Astrocyte (in vitro differentiated cells and primary cell): ENCODE measurements around the gene EPHB1. TPM values are rescaled to one million over a fixed set of nuclear protein-coding genes. Genes with fewer than 3 reads are reported as not detected.

ENCODE experiments used
- DNase-seq: peaks from one replicate; pipeline ENCODE4 v3.0.0-alpha.2; 2010; ENCODE audit warnings: low read depth
- FAIRE-seq: peaks from 2 replicates; lab custom pipeline; 2011; peaks lifted over from hg19 to GRCh38; lab: Jason Lieb, UNC
- H2AFZ ChIP-seq: 2 replicates; pipeline ENCODE4 v1.6.0; 2012; ENCODE audit warnings: low read depth, low read length, inconsistent platforms
- H3K27ac ChIP-seq: 2 replicates; pipeline ENCODE4 v1.5.1; 2011; ENCODE audit warnings: low read depth, low read length, inconsistent platforms
- H3K27me3 ChIP-seq: 2 replicates; pipeline ENCODE4 v1.6.0; 2011; ENCODE audit warnings: low read length, inconsistent platforms; ENCODE audit not compliant: insufficient read depth
- H3K36me3 ChIP-seq: 2 replicates; pipeline ENCODE4 v1.5.1; 2011; ENCODE audit warnings: low read length, inconsistent platforms; ENCODE audit not compliant: insufficient read depth
- H3K4me1 ChIP-seq: 2 replicates; pipeline ENCODE4 v1.5.1; 2011; ENCODE audit warnings: low read length, inconsistent platforms; ENCODE audit not compliant: insufficient read depth
- H3K4me2 ChIP-seq: 2 replicates; pipeline ENCODE4 v1.6.0; 2012; ENCODE audit warnings: low read length, inconsistent platforms
- H3K4me3 ChIP-seq: 2 replicates; pipeline ENCODE4 v1.5.1; 2011; ENCODE audit warnings: low read depth, mild to moderate bottlenecking, low read length, inconsistent platforms; ENCODE audit not compliant: insufficient read depth
- H3K79me2 ChIP-seq: 2 replicates; pipeline ENCODE4 v1.6.0; 2012; ENCODE audit warnings: mild to moderate bottlenecking, low read length, inconsistent platforms; ENCODE audit not compliant: insufficient read depth
- H3K9ac ChIP-seq: 2 replicates; pipeline ENCODE4 v1.6.0; 2012; ENCODE audit warnings: mild to moderate bottlenecking, low read length, inconsistent platforms
- H3K9me3 ChIP-seq: 2 replicates; pipeline ENCODE4 v1.5.1; 2012; ENCODE audit warnings: low read depth, mild to moderate bottlenecking, low read length, inconsistent platforms; ENCODE audit not compliant: insufficient read depth
- H4K20me1 ChIP-seq: 2 replicates; pipeline ENCODE4 v1.6.0; 2012; ENCODE audit warnings: low read length, inconsistent platforms; ENCODE audit not compliant: insufficient read depth
- H3K27ac Mint-ChIP-seq: one replicate; pipeline ENCODE4 v1.8.0; 2021; ENCODE audit warnings: mild to moderate bottlenecking, mixed read lengths; ENCODE audit not compliant: unreplicated experiment
- H3K27me3 Mint-ChIP-seq: one replicate; pipeline ENCODE4 v1.8.0; 2021; ENCODE audit warnings: low read depth, mixed read lengths; ENCODE audit not compliant: unreplicated experiment
- H3K36me3 Mint-ChIP-seq: one replicate; pipeline ENCODE4 v1.8.0; 2021; ENCODE audit warnings: low read depth, mixed read lengths; ENCODE audit not compliant: unreplicated experiment
- H3K4me1 Mint-ChIP-seq: one replicate; pipeline ENCODE4 v1.8.0; 2021; ENCODE audit warnings: low read depth, mixed read lengths; ENCODE audit not compliant: unreplicated experiment
- H3K4me3 Mint-ChIP-seq: one replicate; pipeline ENCODE4 v1.8.0; 2021; ENCODE audit warnings: mild to moderate bottlenecking, moderate library complexity, mixed read lengths; ENCODE audit not compliant: unreplicated experiment
- H3K9me3 Mint-ChIP-seq: one replicate; pipeline ENCODE4 v1.8.0; 2021; ENCODE audit warnings: mild to moderate bottlenecking, mixed read lengths; ENCODE audit not compliant: unreplicated experiment
- EZH2 ChIP-seq: IDR thresholded peaks from 2 replicates; pipeline ENCODE4 v1.6.1; 2012; ENCODE audit warnings: mild to moderate bottlenecking, low read length, inconsistent platforms; ENCODE audit not compliant: insufficient read depth
- total RNA-seq: library from RNA; stranded (reverse); gene quantifications from 2 replicates; pipeline ENCODE4 v1.2.1, GENCODE V29; 2021
- TF ChIP-seq, protein P1 (sequence below): IDR thresholded peaks from 2 replicates; pipeline ENCODE4 v1.5.1; 2011; ENCODE audit warnings: low read depth, mild to moderate bottlenecking, inconsistent platforms, low read length, moderate library complexity; ENCODE audit not compliant: insufficient read depth

EPHB1 gene
- total RNA-seq, 1 donor from 2014 or later, result 4.1 TPM

DNA sequence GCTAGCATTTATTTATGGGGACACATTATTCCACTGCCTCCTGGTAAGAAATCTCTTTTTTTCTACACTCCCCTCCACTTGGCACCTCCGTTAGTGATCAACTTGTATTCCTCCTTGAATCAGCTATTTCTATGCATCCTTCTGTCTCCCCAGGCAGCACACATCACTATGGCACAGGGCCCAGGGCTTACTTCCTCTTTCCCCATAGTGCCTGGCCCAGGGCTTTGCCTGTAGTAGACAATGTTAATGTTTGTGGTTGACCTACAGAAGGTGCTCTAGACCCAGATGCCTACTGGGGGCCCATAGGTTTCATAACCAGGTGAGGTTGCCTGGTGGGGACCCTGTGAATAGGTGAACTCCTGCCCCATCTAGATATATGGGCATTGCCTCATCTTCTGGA, 44.9 kb downstream of the EPHB1 start:
- Histone ChIP-seq H2AFZ (no peak overlapping the region), H3K27me3 (no peaks in the 10 kb centered on the region), H3K4me2 (no peak overlapping the region), H3K27ac (no peak overlapping the region), H3K9ac (no peak overlapping the region), H3K79me2 (no peaks in the 10 kb centered on the region), H3K4me1 (no peaks in the 10 kb centered on the region), H4K20me1 (no peaks in the 10 kb centered on the region), H3K9me3 (no peaks in the 10 kb centered on the region), H3K4me3 (no peak overlapping the region), H3K36me3 (no peaks in the 10 kb centered on the region)
- DNase-seq, result no peak
- H3K4me1 Mint-ChIP-seq, result no peaks in the 10 kb centered on the region
- H3K27me3 Mint-ChIP-seq, result peaks cover 6% of the 10 kb centered on the region
- H3K36me3 Mint-ChIP-seq, result no peaks in the 10 kb centered on the region
- no peak overlapping the region for H3K27ac Mint-ChIP-seq
- TF ChIP-seq, protein P1, sequence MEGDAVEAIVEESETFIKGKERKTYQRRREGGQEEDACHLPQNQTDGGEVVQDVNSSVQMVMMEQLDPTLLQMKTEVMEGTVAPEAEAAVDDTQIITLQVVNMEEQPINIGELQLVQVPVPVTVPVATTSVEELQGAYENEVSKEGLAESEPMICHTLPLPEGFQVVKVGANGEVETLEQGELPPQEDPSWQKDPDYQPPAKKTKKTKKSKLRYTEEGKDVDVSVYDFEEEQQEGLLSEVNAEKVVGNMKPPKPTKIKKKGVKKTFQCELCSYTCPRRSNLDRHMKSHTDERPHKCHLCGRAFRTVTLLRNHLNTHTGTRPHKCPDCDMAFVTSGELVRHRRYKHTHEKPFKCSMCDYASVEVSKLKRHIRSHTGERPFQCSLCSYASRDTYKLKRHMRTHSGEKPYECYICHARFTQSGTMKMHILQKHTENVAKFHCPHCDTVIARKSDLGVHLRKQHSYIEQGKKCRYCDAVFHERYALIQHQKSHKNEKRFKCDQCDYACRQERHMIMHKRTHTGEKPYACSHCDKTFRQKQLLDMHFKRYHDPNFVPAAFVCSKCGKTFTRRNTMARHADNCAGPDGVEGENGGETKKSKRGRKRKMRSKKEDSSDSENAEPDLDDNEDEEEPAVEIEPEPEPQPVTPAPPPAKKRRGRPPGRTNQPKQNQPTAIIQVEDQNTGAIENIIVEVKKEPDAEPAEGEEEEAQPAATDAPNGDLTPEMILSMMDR, result no peak
- TF ChIP-seq EZH2, result no peak
- H3K4me3 Mint-ChIP-seq, result no peak overlapping the region
- H3K9me3 Mint-ChIP-seq, result peaks cover 5% of the 10 kb centered on the region
- no peak for FAIRE-seq

DNA sequence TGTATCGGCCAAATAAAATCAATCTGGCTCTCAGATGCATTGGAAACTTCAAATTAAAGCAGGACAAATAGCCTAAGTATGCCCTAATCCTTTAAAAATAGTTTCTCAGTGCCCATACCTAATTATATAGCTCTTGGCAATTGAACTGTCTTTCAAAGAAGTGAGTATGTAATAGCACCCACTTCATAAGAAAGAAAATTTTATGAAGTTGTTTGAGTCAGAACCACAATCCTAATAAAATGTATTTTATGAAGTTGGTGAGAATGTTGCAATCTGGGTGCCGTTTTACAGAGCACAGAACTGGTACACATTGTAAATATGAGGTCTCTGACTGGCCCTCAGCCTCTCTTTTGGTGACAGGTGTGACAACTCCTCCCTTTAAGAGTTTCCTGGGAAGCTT, 45.4 kb downstream of the EPHB1 start:
- peaks cover 5% of the 10 kb centered on the region for H3K9me3 Mint-ChIP-seq

DNA sequence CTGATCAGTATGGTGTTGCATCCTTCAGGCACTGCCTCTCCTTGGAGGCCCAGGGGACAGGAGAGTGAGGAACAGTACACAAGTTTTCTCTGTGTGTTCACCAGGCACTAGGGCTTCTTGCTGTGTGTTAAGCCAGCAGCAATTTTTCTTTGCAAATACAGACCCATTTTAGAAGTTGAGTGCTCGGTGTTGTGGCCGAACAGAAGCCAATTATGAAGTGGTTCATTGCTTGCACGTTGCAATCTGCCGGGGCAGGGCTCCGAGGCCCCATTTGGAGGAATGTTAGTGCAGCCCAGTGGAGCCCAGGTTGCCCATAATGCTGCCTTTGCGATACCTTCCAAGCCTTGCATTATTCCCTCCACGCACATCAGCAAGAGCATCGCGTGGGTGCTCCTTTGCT, 51.0 kb downstream of the EPHB1 start:
- Mint-ChIP-seq H3K4me3 (no peak overlapping the region), H3K36me3 (no peaks in the 10 kb centered on the region), H3K27ac (peak overlapping the region; percentile 55), H3K27me3 (peaks cover 12% of the 10 kb centered on the region), H3K4me1 (peaks cover 13% of the 10 kb centered on the region), H3K9me3 (peaks cover 5% of the 10 kb centered on the region)
- H4K20me1 ChIP-seq, result no peaks in the 10 kb centered on the region
- no peak overlapping the region for H3K9ac ChIP-seq
- H3K9me3 ChIP-seq, result no peaks in the 10 kb centered on the region
- no peaks in the 10 kb centered on the region for H3K36me3 ChIP-seq
- TF ChIP-seq EZH2, result no peak
- TF ChIP-seq, protein P1, result no peak
- no peaks in the 10 kb centered on the region for H3K27me3 ChIP-seq
- FAIRE-seq (no peak), DNase-seq (no peak)
- H3K4me2 ChIP-seq, result peak overlapping the region; percentile 66
- H3K79me2 ChIP-seq, result no peaks in the 10 kb centered on the region
- H2AFZ ChIP-seq, result no peak overlapping the region
- no peak overlapping the region for H3K27ac ChIP-seq
- peaks cover 14% of the 10 kb centered on the region for H3K4me1 ChIP-seq
- no peak overlapping the region for H3K4me3 ChIP-seq

More for the DNA sequence above, 45.4 kb downstream of the EPHB1 start:
- DNase-seq (no peak), FAIRE-seq (no peak)
- no peak overlapping the region for H3K4me3 Mint-ChIP-seq
- no peaks in the 10 kb centered on the region for H3K36me3 ChIP-seq
- no peaks in the 10 kb centered on the region for H3K27me3 ChIP-seq
- H3K27ac ChIP-seq, result no peak overlapping the region
- H3K79me2 ChIP-seq, result no peaks in the 10 kb centered on the region
- H4K20me1 ChIP-seq, result no peaks in the 10 kb centered on the region
- no peaks in the 10 kb centered on the region for H3K36me3 Mint-ChIP-seq
- H3K4me1 Mint-ChIP-seq, result no peaks in the 10 kb centered on the region
- no peak overlapping the region for H3K9ac ChIP-seq
- TF ChIP-seq, protein P1, result no peak
- no peak for TF ChIP-seq EZH2
- peaks cover 1% of the 10 kb centered on the region for H3K27me3 Mint-ChIP-seq
- H3K4me1 ChIP-seq, result no peaks in the 10 kb centered on the region
- no peak overlapping the region for H2AFZ ChIP-seq
- no peak overlapping the region for H3K4me2 ChIP-seq
- H3K27ac Mint-ChIP-seq, result no peak overlapping the region
- no peaks in the 10 kb centered on the region for H3K9me3 ChIP-seq
- H3K4me3 ChIP-seq, result no peak overlapping the region
